Measurements from ENCODE around the gene PSMD9.

Gene PSMD9

DNA sequence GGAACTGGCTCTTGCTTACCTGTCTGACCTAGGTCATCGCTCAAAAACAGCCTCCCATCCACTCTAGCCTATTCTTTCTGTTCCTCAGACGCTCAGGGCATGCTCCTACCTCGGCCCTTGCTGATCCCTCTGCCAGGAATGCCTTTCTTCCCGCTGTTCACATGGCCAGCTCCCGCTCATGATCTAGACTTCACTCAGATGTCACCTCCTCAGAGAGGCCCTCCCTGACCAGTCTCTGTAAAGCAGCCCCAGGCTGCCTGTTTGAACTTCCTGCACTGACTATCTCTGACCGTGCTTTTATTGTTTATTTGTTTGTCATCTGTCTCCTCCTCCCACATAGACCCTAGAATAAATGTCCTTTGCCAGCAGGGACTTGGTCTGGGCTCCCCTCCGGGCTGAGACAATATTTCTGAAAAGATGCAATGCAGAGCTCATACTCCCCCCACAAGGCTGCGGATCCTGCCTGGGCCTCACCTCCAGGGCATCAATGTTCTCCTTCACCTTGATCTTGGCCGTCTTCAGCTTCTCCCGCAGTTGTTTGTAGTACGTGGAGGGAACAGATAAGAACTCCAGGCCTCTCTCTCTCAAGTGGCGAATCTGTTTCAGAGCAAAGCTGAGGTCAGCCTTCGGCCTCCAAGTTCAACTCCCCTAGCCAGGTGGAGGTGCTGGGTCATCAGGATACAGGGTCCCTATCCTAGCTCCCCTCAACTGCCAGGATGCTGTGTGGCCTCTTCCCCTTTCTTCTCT lies 45.2 kb upstream of the PSMD9 start:
- Histone ChIP-seq H4K20me1 (ENCODE audit: insufficient read depth, low read length) (no peaks in the 10 kb centered on the region), H3K4me2 (ENCODE audit: insufficient read depth, low read length) (no peak overlapping the region), H3K27me3 (ENCODE audit: insufficient read depth, low read length, poor library complexity) (no peaks in the 10 kb centered on the region), H3K4me3 (ENCODE audit: low read depth in 1 of 2, low read length in 2 of 2) (no peak overlapping the region), H3K9me3 (ENCODE audit: insufficient read depth, low read length, severe bottlenecking) (no peaks in the 10 kb centered on the region), H3K36me3 (ENCODE audit: insufficient read depth, low read length) (no peaks in the 10 kb centered on the region), H3K79me2 (ENCODE audit: insufficient read depth, low read length) (no peaks in the 10 kb centered on the region), H3K27ac (ENCODE audit: low read length) (no peak overlapping the region), H2AFZ (ENCODE audit: low read depth, low read length) (no peak overlapping the region), H3K9ac (ENCODE audit: low read depth, low read length) (no peak overlapping the region), H3K4me1 (ENCODE audit: insufficient read depth, low read length) (peaks cover 17% of the 10 kb centered on the region)
- TF ChIP-seq EZH2 (IDR thresholded peaks at IDR 0.05; ENCODE audit: borderline replicate concordance, low read depth, low read length, severe bottlenecking) (no peak), CTCF (IDR thresholded peaks at IDR 0.05; ENCODE audit: borderline replicate concordance, extremely low read depth, low read length, poor library complexity, severe bottlenecking) (no peak)
- DNase-seq = no peak
- ATAC-seq (ENCODE audit: insufficient read depth, low read depth) = no peak

DNA sequence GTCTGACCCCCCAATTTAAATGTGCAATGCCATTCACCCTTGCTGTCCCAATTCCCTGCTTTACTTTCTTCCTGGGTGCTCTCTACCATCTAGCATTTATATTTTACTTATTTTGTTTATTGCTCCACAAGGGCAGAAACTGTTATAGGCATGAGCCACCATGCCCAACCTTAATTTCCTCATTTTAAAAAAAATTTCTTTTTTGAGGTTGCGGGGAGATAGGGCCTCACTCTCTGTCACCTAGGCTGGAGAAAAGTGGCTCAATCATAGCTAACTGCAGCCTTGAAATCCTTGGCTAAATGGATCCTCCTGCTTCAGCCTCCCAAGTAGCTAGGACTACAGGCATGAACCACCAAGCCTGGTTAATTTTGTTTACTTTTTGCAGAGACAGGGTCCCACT lies 42.9 kb upstream of the PSMD9 start:
- Histone ChIP-seq H3K79me2 (ENCODE audit: insufficient read depth, low read length) (no peaks in the 10 kb centered on the region), H3K4me2 (ENCODE audit: insufficient read depth, low read length) (no peak overlapping the region), H3K9me3 (ENCODE audit: insufficient read depth, low read length, severe bottlenecking) (no peaks in the 10 kb centered on the region), H3K27ac (ENCODE audit: low read length) (no peak overlapping the region), H3K4me1 (ENCODE audit: insufficient read depth, low read length) (no peaks in the 10 kb centered on the region), H4K20me1 (ENCODE audit: insufficient read depth, low read length) (no peaks in the 10 kb centered on the region), H3K36me3 (ENCODE audit: insufficient read depth, low read length) (no peaks in the 10 kb centered on the region), H3K4me3 (ENCODE audit: low read depth in 1 of 2, low read length in 2 of 2) (no peak overlapping the region), H3K27me3 (ENCODE audit: insufficient read depth, low read length, poor library complexity) (no peaks in the 10 kb centered on the region), H3K9ac (ENCODE audit: low read depth, low read length) (no peak overlapping the region), H2AFZ (ENCODE audit: low read depth, low read length) (no peak overlapping the region)
- no peak for ATAC-seq (ENCODE audit: insufficient read depth, low read depth)
- no peak for TF ChIP-seq CTCF (IDR thresholded peaks at IDR 0.05; ENCODE audit: borderline replicate concordance, extremely low read depth, low read length, poor library complexity, severe bottlenecking)
- TF ChIP-seq EZH2 (IDR thresholded peaks at IDR 0.05; ENCODE audit: borderline replicate concordance, low read depth, low read length, severe bottlenecking) = no peak
- DNase-seq = no peak

DNA sequence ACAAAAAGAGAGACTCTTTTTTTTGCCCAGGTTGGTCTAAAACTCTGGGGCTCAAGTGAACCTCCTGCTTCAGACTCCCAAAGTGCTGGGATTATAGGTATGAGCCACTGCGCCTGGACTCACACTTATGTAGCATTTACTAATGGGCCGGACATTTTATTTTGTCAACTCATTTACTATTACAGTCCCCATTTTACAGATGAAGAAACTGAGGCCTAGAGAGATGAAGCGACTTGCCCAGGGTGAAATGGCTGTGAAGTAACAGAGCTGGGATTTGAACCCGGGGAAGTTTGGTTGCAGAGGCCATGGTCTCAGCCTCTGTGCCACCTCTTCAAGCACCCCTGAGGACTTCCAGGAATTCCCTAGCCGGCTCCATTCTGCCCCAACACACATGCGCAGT lies 39.4 kb upstream of the PSMD9 start:
- no peak for ATAC-seq (ENCODE audit: insufficient read depth, low read depth)
- H3K27me3 ChIP-seq (ENCODE audit: insufficient read depth, low read length, poor library complexity) = no peaks in the 10 kb centered on the region
- H2AFZ ChIP-seq (ENCODE audit: low read depth, low read length) = no peak overlapping the region
- no peak overlapping the region for H3K4me3 ChIP-seq (ENCODE audit: low read depth in 1 of 2, low read length in 2 of 2)
- H3K9me3 ChIP-seq (ENCODE audit: insufficient read depth, low read length, severe bottlenecking) = no peaks in the 10 kb centered on the region
- TF ChIP-seq CTCF (IDR thresholded peaks at IDR 0.05; ENCODE audit: borderline replicate concordance, extremely low read depth, low read length, poor library complexity, severe bottlenecking) (no peak), EZH2 (IDR thresholded peaks at IDR 0.05; ENCODE audit: borderline replicate concordance, low read depth, low read length, severe bottlenecking) (no peak)
- H3K79me2 ChIP-seq (ENCODE audit: insufficient read depth, low read length) = no peaks in the 10 kb centered on the region
- H3K9ac ChIP-seq (ENCODE audit: low read depth, low read length) = no peak overlapping the region
- H3K36me3 ChIP-seq (ENCODE audit: insufficient read depth, low read length) = no peaks in the 10 kb centered on the region
- no peaks in the 10 kb centered on the region for H3K4me1 ChIP-seq (ENCODE audit: insufficient read depth, low read length)
- no peak overlapping the region for H3K27ac ChIP-seq (ENCODE audit: low read length)
- H3K4me2 ChIP-seq (ENCODE audit: insufficient read depth, low read length) = no peak overlapping the region
- DNase-seq = no peak
- H4K20me1 ChIP-seq (ENCODE audit: insufficient read depth, low read length) = no peaks in the 10 kb centered on the region
